WTC11 (cell line): ENCODE results near the gene TH. TPM values are rescaled to one million over a fixed set of nuclear protein-coding genes. Genes with fewer than 3 reads are reported as not detected.

Experiments used
- ATAC-seq: fragments of 200-7000 bp; cut with Tn5 transposase; 2 replicates; pipeline ENCODE4 v1.10.0; 2021; ENCODE audit warnings: mild to moderate bottlenecking, moderate library complexity
- CTCF ChIA-PET: fragments of 300-600 bp; sonication (Branson Sonifier 250); formaldehyde crosslinking; loops from one replicate; lab custom pipeline; 2021; ENCODE audit warnings: antibody characterized with exemption; lab: Charles Lee
- POLR2A ChIA-PET: fragments of 350-600 bp; sonication (Branson Sonifier 250); formaldehyde crosslinking; loops from one replicate; lab custom pipeline; 2021; ENCODE audit warnings: antibody characterized with exemption; lab: Charles Lee
- DNase-seq: peaks from one replicate; pipeline ENCODE4 v3.0.0; 2021; ENCODE audit warnings: low spot score
- H3K27ac Mint-ChIP-seq: 2 replicates; pipeline ENCODE4 v1.8.0; 2021; ENCODE audit warnings: mixed read lengths
- H3K27me3 Mint-ChIP-seq: 2 replicates; pipeline ENCODE4 v1.8.0; 2021; ENCODE audit warnings: low read depth, mild to moderate bottlenecking, moderate library complexity, mixed read lengths
- H3K36me3 Mint-ChIP-seq: 2 replicates; pipeline ENCODE4 v1.8.0; 2021; ENCODE audit warnings: mixed read lengths
- H3K4me1 Mint-ChIP-seq: 2 replicates; pipeline ENCODE4 v1.8.0; 2022; ENCODE audit warnings: mixed read lengths
- H3K4me3 Mint-ChIP-seq: 2 replicates; pipeline ENCODE4 v1.8.0; 2021; ENCODE audit warnings: mild to moderate bottlenecking, moderate library complexity, mixed read lengths
- H3K9me3 Mint-ChIP-seq: 2 replicates; pipeline ENCODE4 v1.8.0; 2021; ENCODE audit warnings: mixed read lengths
- AFF4 ChIP-seq: sonication (generic); formaldehyde crosslinking; IDR thresholded peaks from 2 replicates; pipeline ENCODE4 v1.8.1; 2023; ENCODE audit warnings: mild to moderate bottlenecking, missing genetic modification reagents, borderline replicate concordance
- ATF6 ChIP-seq: sonication (generic); formaldehyde crosslinking; IDR thresholded peaks from 2 replicates; pipeline ENCODE4 v1.8.1; 2023; ENCODE audit warnings: mild to moderate bottlenecking, missing genetic modification reagents
- CTCF ChIP-seq: fragments of 200-600 bp; IDR thresholded peaks from 2 replicates; pipeline ENCODE4 v1.8.0; 2022; ENCODE audit warnings: antibody characterized with exemption
- ELF4 ChIP-seq: sonication (generic); formaldehyde crosslinking; IDR thresholded peaks from 2 replicates; pipeline ENCODE4 v1.8.1; 2022; ENCODE audit warnings: low read depth, mild to moderate bottlenecking, moderate library complexity, missing genetic modification reagents
- SMAD3 ChIP-seq: sonication (generic); formaldehyde crosslinking; IDR thresholded peaks from 2 replicates; pipeline ENCODE4 v1.8.0; 2022; ENCODE audit warnings: missing genetic modification reagents, mild to moderate bottlenecking, borderline replicate concordance
- SOX15 ChIP-seq: fragments of 250-450 bp; sonication (Bioruptor Pico); IDR thresholded peaks from 2 replicates; pipeline ENCODE4 v1.9.0; 2021; ENCODE audit warnings: mild to moderate bottlenecking
- TCF7 ChIP-seq: sonication (generic); formaldehyde crosslinking; IDR thresholded peaks from 2 replicates; pipeline ENCODE4 v1.8.0; 2022; ENCODE audit warnings: mild to moderate bottlenecking, low read depth, missing genetic modification reagents, moderate library complexity
- TEAD1 ChIP-seq: sonication (generic); formaldehyde crosslinking; IDR thresholded peaks from 2 replicates; pipeline ENCODE4 v1.8.0; 2022; ENCODE audit warnings: mild to moderate bottlenecking, missing genetic modification reagents
- ZNF138 ChIP-seq: sonication (generic); formaldehyde crosslinking; conservative IDR thresholded peaks from 2 replicates; pipeline ENCODE4 v1.8.1; 2022; ENCODE audit warnings: mild to moderate bottlenecking, moderate library complexity, missing genetic modification reagents
- ZNF263 ChIP-seq: sonication (generic); formaldehyde crosslinking; IDR thresholded peaks from 2 replicates; pipeline ENCODE4 v1.8.1; 2022; ENCODE audit warnings: low read depth, mild to moderate bottlenecking, moderate library complexity, missing genetic modification reagents
- ZNF281 ChIP-seq: sonication (generic); formaldehyde crosslinking; IDR thresholded peaks from 2 replicates; pipeline ENCODE4 v1.8.0; 2023; ENCODE audit warnings: mild to moderate bottlenecking, missing genetic modification reagents
- ZNF423 ChIP-seq: fragments of 250-450 bp; sonication (Bioruptor Pico); IDR thresholded peaks from 2 replicates; pipeline ENCODE4 v2.1.2; 2022; ENCODE audit warnings: mild to moderate bottlenecking, moderate library complexity
- ZNF425 ChIP-seq: fragments of 250-450 bp; sonication (Bioruptor Pico); conservative IDR thresholded peaks from 2 replicates; pipeline ENCODE4 v1.9.0; 2021; ENCODE audit warnings: mild to moderate bottlenecking
- ZNF671 ChIP-seq: fragments of 250-450 bp; sonication (Bioruptor Pico); IDR thresholded peaks from 2 replicates; pipeline ENCODE4 v1.8.0; 2021; ENCODE audit warnings: mild to moderate bottlenecking
- total RNA-seq: library from RNA; stranded (reverse); gene quantifications from 3 replicates; pipeline ENCODE4 v1.2.3, GENCODE V29; 2021
- TF ChIP-seq, protein P1 (sequence below): sonication (generic); formaldehyde crosslinking; IDR thresholded peaks from 2 replicates; pipeline ENCODE4 v1.8.0; 2022; ENCODE audit warnings: mild to moderate bottlenecking, missing genetic modification reagents
- TF ChIP-seq, protein P2 (sequence below): fragments of 250-450 bp; sonication (Bioruptor Pico); IDR thresholded peaks from 2 replicates; pipeline ENCODE4 v1.9.0; 2021; ENCODE audit warnings: moderate library complexity, mild to moderate bottlenecking, inconsistent platforms, borderline replicate concordance

The TH gene
- total RNA-seq, 1 experiment from 2014 or later: not detected

DNA sequence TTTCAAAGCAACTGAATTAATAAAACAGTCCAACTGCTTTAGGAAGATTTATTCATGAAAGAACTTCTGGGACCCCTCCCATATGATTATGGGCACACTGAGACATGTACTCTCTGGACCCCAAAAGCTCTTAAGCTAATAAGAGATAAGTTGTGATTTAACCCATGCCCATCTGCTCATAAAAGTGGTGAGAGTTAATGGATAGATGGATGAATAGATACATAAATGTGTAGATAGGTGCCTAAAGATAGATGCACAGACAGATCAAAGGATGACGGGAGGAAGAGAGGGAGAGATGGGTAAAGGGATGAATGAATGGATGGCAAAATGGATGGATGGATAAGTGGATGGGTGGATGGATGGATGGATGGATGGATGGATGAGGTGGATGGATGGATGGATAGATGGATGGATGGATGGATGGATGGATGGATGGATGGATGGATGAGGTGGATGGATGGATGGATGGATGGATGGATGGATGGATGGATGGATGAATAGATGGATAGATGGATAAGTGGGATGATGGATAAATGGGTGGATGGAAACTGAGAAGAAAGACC lies 29.4 kb upstream of the TH start:
- Mint-ChIP-seq H3K4me3 (no peak overlapping the region), H3K27me3 (peaks cover 12% of the 10 kb centered on the region), H3K4me1 (no peaks in the 10 kb centered on the region), H3K9me3 (no peaks in the 10 kb centered on the region), H3K36me3 (no peaks in the 10 kb centered on the region)
- CTCF ChIA-PET: interaction anchor here (3.1 kb wide), 1 partner anchor 15 kb away, joined by 12 read pairs; no protein-coding TSS in a partner anchor
- ATAC-seq (no peak), DNase-seq (no peak)
- TF ChIP-seq ZNF671: no peak
- no peak for TF ChIP-seq ZNF281 (CRISPR knock-in tag)
- no peak for TF ChIP-seq SMAD3
- TF ChIP-seq ATF6: no peak
- TF ChIP-seq SOX15 (CRISPR knock-in tag): no peak
- TF ChIP-seq ZNF423: no peak
- no peak for TF ChIP-seq ELF4 (CRISPR knock-in tag)
- TF ChIP-seq, protein P1, sequence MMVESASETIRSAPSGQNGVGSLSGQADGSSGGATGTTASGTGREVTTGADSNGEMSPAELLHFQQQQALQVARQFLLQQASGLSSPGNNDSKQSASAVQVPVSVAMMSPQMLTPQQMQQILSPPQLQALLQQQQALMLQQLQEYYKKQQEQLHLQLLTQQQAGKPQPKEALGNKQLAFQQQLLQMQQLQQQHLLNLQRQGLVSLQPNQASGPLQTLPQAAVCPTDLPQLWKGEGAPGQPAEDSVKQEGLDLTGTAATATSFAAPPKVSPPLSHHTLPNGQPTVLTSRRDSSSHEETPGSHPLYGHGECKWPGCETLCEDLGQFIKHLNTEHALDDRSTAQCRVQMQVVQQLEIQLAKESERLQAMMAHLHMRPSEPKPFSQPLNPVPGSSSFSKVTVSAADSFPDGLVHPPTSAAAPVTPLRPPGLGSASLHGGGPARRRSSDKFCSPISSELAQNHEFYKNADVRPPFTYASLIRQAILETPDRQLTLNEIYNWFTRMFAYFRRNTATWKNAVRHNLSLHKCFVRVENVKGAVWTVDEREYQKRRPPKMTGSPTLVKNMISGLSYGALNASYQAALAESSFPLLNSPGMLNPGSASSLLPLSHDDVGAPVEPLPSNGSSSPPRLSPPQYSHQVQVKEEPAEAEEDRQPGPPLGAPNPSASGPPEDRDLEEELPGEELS (CRISPR knock-in tag): no peak
- no peak for TF ChIP-seq TCF7 (CRISPR knock-in tag)
- TF ChIP-seq ZNF263 (CRISPR knock-in tag): no peak
- no peak for TF ChIP-seq ZNF138 (CRISPR knock-in tag)
- TF ChIP-seq, protein P2, sequence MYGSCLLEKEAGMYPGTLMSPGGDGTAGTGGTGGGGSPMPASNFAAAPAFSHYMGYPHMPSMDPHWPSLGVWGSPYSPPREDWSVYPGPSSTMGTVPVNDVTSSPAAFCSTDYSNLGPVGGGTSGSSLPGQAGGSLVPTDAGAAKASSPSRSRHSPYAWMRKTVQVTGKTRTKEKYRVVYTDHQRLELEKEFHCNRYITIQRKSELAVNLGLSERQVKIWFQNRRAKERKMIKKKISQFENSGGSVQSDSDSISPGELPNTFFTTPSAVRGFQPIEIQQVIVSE (CRISPR knock-in tag): no peak
- TF ChIP-seq TEAD1 (CRISPR knock-in tag): no peak
- no peak for TF ChIP-seq ZNF425
- TF ChIP-seq CTCF: no peak
- TF ChIP-seq AFF4 (CRISPR knock-in tag): no peak
- TF ChIP-seq, all 79 proteins: peak for 0
- POLR2A ChIA-PET: no interaction called here
- H3K27ac Mint-ChIP-seq: no peak overlapping the region
